HFF-Myc (cell line): ENCODE measurements around the gene CEP57.

Experiments
- DNase-seq: peaks from one replicate; pipeline ENCODE4 v3.0.0-alpha.2; 2011; ENCODE audit warnings: low read depth; ENCODE audit errors: extremely low read depth
- H3K4me3 ChIP-seq: replicated peaks from 2 replicates; pipeline ENCODE4 v1.5.1; 2011; ENCODE audit warnings: low read depth, mild to moderate bottlenecking, control low read depth, low read length
- TF ChIP-seq, protein P1 (sequence below): IDR thresholded peaks from 2 replicates; pipeline ENCODE4 v1.5.1; 2012; ENCODE audit warnings: mild to moderate bottlenecking, low read depth, low read length, control low read depth; ENCODE audit errors: missing control alignments

CEP57 gene

DNA sequence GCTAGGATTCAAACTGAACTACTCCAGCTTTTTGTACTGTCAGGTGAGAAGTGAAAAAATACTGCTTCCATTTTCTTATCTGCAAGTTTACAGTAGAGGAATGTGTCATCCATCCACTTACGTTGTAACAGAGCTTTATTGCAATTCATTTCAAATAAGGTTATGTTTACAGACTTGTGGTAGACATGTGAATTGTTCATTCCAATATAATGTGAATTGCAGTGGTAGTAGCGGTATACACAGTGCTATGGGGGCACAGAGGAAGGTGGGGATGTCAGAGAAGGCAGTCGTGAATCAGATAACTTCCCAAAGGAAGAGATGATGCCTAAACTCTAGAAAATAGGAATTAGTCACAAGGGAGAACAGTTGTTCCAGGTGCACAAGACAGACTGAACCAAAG, 42.5 kb downstream of the CEP57 start:
- DNase-seq = no peak
- TF ChIP-seq, protein P1, sequence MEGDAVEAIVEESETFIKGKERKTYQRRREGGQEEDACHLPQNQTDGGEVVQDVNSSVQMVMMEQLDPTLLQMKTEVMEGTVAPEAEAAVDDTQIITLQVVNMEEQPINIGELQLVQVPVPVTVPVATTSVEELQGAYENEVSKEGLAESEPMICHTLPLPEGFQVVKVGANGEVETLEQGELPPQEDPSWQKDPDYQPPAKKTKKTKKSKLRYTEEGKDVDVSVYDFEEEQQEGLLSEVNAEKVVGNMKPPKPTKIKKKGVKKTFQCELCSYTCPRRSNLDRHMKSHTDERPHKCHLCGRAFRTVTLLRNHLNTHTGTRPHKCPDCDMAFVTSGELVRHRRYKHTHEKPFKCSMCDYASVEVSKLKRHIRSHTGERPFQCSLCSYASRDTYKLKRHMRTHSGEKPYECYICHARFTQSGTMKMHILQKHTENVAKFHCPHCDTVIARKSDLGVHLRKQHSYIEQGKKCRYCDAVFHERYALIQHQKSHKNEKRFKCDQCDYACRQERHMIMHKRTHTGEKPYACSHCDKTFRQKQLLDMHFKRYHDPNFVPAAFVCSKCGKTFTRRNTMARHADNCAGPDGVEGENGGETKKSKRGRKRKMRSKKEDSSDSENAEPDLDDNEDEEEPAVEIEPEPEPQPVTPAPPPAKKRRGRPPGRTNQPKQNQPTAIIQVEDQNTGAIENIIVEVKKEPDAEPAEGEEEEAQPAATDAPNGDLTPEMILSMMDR = no peak
- H3K4me3 ChIP-seq = no peak overlapping the region

DNA sequence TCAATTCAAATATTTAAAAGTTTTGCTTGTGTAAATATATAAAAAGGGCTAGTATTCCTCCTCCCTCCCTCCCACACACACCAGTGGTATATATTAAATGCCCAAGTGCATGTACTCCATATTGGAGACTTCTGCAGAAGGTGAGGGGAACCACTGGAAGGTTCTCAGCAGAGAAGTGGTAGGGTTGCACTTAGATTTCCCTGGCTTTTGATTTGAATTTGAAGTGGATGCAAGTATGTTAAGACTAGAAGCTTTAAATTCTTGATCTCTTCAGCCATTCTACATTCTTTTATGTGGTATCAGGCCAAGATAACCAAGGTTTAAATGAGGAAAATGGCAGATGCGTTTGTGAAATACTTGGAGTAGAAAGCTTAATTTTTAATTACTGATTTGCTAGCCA, 43.1 kb downstream of the CEP57 start:
- H3K4me3 ChIP-seq = no peak overlapping the region
- TF ChIP-seq, protein P1 = no peak
- no peak for DNase-seq

- no peak for DNase-seq
- H3K4me3 ChIP-seq = no peak overlapping the region
- TF ChIP-seq, protein P1 = no peak
Measured at GRCh38 chr11:95835351-95835750, 45.1 kb downstream of the CEP57 start.

- peak; percentile 77 for DNase-seq
- H3K4me3 ChIP-seq = no peak overlapping the region
- TF ChIP-seq, protein P1 = peak; percentile 85
Measured at GRCh38 chr11:95835768-95836488, 45.6 kb downstream of the CEP57 start.

DNA sequence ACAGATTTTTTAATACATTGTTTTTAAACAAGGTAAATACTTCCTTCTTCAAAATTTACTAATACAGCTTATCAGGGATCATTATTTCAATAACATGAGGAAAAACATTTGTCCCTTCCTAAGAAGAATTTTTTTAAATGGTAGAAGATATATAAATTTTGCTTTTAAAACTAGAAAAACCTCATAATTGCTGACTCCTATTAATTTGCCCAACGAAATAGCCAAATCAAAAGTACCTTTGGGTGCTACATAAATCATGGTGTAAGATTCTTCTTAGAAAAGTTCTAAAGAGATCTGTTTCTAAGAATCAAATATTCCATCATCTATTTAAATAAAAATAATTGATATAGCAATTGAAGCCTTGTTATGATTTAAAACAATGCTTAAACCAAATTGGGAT, 54.9 kb downstream of the CEP57 start:
- no peak for DNase-seq
- H3K4me3 ChIP-seq = no peak overlapping the region
- TF ChIP-seq, protein P1 = no peak

- peak; percentile 52 for DNase-seq
- TF ChIP-seq, protein P1 = peak; percentile 48
- H3K4me3 ChIP-seq = no peak overlapping the region
Measured at GRCh38 chr11:95849087-95849825, 59.0 kb downstream of the CEP57 start.
